ENCODE results near the gene ANGPTL7.
A peak's percentile ranks its signal among the peaks of the same experiment; 100 is the strongest.

Gene ANGPTL7

DNA sequence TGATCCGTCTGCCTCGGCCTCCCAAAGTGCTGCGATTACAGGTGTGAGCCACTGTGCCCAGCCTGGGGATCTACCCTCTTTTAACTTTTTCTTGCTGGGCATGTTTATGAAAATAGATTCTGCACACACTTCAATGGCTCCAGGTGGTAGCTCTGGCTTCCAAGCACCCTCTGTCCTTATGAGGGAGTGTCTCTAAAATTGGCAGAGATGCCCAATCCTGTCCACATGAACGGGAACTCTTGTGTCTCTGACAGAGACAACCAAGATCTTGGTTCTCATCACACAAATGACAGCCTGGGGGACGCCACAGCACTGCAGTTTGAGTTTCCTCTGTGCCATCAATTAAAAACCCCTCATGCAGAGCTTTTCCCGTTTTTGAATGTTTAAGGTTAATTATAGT, 43.4 kb upstream of the ANGPTL7 start:
- Mint-ChIP-seq H3K4me1 (peaks cover 27% of the 10 kb centered on the region), H3K9me3 (no peaks in the 10 kb centered on the region), H3K36me3 (ENCODE audit: low read depth) (peaks cover 62% of the 10 kb centered on the region), H3K27ac (peak overlapping the region in 1 of 3 experiments; percentile 63), H3K27me3 (ENCODE audit: low read depth) (no peaks in the 10 kb centered on the region), H3K4me3 (no peak overlapping the region)
- TF ChIP-seq, protein P1, sequence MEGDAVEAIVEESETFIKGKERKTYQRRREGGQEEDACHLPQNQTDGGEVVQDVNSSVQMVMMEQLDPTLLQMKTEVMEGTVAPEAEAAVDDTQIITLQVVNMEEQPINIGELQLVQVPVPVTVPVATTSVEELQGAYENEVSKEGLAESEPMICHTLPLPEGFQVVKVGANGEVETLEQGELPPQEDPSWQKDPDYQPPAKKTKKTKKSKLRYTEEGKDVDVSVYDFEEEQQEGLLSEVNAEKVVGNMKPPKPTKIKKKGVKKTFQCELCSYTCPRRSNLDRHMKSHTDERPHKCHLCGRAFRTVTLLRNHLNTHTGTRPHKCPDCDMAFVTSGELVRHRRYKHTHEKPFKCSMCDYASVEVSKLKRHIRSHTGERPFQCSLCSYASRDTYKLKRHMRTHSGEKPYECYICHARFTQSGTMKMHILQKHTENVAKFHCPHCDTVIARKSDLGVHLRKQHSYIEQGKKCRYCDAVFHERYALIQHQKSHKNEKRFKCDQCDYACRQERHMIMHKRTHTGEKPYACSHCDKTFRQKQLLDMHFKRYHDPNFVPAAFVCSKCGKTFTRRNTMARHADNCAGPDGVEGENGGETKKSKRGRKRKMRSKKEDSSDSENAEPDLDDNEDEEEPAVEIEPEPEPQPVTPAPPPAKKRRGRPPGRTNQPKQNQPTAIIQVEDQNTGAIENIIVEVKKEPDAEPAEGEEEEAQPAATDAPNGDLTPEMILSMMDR (IDR thresholded peaks at IDR 0.05; ENCODE audit: unreplicated experiment in 3 of 3): no peak

DNA sequence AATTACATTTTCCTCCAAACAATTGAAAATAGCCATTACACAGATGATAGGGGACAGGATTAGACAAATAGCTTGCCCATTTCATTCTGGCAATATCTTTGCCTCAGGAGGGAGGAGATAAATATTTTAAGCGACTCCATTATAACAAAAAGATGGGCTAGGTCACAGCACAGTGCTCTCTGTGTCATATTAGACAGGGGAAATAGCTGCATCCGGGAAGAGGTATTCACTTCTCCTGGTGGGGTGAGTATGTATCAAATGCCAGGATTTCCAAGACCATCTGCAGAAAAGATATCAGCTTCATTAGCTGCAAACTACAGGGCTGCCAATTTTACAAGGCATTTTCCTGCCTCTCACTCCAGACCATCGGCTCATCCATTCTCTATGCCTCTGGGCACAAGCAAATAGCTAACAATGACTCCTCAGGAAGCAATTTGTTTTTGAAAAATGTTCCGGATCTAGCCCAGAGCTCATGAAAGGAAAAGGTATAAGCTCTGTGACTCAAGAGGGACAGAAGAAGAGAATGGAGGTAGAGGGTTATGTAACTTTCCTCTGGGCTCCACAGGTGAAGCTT, 41.9 kb upstream of the ANGPTL7 start:
- Mint-ChIP-seq H3K4me1 (peaks cover 43% of the 10 kb centered on the region), H3K9me3 (no peaks in the 10 kb centered on the region), H3K27me3 (ENCODE audit: low read depth) (no peaks in the 10 kb centered on the region), H3K4me3 (no peak overlapping the region), H3K36me3 (ENCODE audit: low read depth) (peaks cover 65% of the 10 kb centered on the region), H3K27ac (peak overlapping the region in 1 of 3 experiments; percentile 63)
- TF ChIP-seq, protein P1 (IDR thresholded peaks at IDR 0.05; ENCODE audit: unreplicated experiment in 3 of 3): no peak

DNA sequence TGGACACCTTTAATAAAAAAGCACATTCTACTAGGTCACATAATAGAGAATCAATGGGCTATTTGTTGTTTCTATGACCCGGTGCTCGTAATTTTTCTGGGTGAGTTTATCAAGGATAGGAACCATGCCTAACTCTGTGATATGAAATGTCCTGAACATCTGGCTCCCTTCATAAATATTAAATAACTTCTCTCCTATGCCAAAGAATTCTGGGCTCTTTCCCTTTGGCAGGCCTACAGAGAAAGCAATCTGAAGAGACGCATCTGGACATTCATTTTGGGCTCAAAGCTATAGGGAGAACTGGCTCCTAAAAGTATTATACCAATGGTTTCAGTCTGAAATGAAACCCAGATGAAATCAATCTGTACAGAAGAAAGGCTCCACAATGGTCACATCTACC, 38.8 kb upstream of the ANGPTL7 start:
- no peaks in the 10 kb centered on the region for H3K9me3 Mint-ChIP-seq
- TF ChIP-seq, protein P1 (IDR thresholded peaks at IDR 0.05; ENCODE audit: unreplicated experiment in 3 of 3): no peak
- peaks cover 56% of the 10 kb centered on the region for H3K36me3 Mint-ChIP-seq (ENCODE audit: low read depth)
- peak overlapping the region; percentile 93 to 97 (median 96) for H3K27ac Mint-ChIP-seq
- no peaks in the 10 kb centered on the region for H3K27me3 Mint-ChIP-seq (ENCODE audit: low read depth)
- H3K4me3 Mint-ChIP-seq: peak overlapping the region in 1 of 3 experiments; percentile 17
- H3K4me1 Mint-ChIP-seq: peaks cover 54% of the 10 kb centered on the region

DNA sequence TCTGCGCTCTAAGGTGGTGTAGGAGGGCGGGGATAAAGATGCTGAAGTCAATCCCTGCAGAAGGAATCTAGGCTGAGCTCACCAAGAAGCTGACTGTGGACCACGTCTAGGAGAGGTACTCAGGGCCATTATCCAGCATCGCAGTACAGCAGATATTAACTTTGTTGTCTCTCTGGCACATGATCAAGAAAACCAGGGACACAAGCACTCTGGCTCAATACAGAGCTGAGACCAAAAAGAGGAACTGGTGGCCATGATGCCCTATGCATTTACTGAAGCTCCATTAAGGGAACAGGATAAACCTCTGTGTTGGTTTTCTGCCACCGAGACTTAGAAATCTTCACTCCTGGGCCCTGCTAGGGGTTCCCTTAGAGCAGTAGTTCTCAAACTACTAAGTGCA, 38.0 kb upstream of the ANGPTL7 start:
- Mint-ChIP-seq H3K4me3 (peak overlapping the region in 2 of 3 experiments; percentile 2 to 25), H3K27me3 (ENCODE audit: low read depth) (no peaks in the 10 kb centered on the region), H3K4me1 (peaks cover 54% of the 10 kb centered on the region), H3K36me3 (ENCODE audit: low read depth) (peaks cover 52% of the 10 kb centered on the region), H3K9me3 (no peaks in the 10 kb centered on the region), H3K27ac (peak overlapping the region; percentile 93 to 97 (median 96))
- TF ChIP-seq, protein P1 (IDR thresholded peaks at IDR 0.05; ENCODE audit: unreplicated experiment in 3 of 3): no peak

DNA sequence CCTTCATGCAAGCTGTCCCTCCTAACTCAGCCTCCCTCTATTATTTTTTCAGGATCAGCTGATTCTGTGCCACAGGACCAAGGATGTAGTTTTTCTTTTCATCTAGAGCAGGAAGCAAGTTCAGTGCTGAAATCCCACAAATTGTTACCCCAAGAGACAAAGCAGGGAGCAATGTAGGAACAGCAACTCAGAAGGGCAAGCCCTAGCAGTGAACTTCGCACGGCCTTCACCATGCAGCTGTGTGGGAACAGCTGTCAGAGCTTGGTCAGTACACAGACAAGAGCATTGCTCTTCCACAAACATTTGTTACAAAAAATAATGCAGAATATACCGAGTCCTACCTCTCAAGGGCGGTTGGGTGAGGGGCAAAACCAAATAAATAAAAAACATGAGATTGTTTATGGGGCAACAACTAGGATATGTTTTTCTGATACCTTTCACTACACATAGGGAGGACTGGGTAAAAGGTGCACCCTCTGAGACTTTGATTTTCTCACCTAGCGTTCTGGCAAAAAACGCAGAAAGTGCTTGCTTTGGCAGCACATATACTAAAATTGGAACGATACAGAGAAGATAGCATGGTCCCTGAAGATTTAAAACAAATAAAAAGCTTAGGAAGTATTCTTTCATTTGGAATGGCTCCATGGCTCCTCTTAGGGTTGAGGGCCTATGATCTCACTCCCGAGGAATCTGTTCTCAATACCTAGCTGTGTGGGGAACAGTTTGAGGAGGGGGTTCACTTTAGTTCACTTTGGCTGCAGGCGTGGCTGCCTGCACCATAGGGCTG, 37.1 kb upstream of the ANGPTL7 start:
- TF ChIP-seq, protein P1 (IDR thresholded peaks at IDR 0.05; ENCODE audit: unreplicated experiment in 3 of 3): no peak
- Mint-ChIP-seq H3K27me3 (ENCODE audit: low read depth) (no peaks in the 10 kb centered on the region), H3K9me3 (no peaks in the 10 kb centered on the region), H3K4me1 (peaks cover 61% of the 10 kb centered on the region), H3K36me3 (ENCODE audit: low read depth) (peaks cover 54% of the 10 kb centered on the region), H3K27ac (peak overlapping the region; percentile 93 to 97 (median 96)), H3K4me3 (peak overlapping the region in 2 of 3 experiments; percentile 38 to 53)
